SW 1271 (cell line): Measurements from ENCODE around the gene KBTBD8.

Experiments
- DNase-seq, 2 experiments: peaks; one replicate each; lab custom pipeline; 2025; lab: John Stamatoyannopoulos, UW

KBTBD8 gene

DNA sequence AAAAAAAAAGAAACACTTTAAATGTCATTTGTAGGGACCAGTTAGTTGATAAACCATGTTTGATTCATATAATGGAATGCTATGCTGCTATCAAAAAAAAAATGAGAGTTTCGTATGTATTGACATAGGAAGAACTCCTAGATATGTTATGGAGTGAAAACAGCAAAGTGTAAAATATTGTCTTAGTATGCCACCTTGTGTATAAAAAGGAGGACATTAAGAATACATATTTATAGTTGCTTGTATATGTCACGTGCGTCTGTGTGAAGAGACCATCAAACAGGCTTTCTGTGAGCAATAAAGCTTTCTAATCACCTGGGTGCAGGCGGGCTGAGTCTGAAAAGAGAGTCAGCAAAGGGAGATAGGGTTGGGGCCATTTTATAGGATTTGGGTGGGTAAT lies 39.5 kb downstream of the KBTBD8 start:
- no peak for DNase-seq

- DNase-seq = no peak
Measured at GRCh38 chr3:67044295-67044694, 46.2 kb downstream of the KBTBD8 start.

- no peak for DNase-seq
Measured at GRCh38 chr3:67044955-67045354, 46.8 kb downstream of the KBTBD8 start.

DNA sequence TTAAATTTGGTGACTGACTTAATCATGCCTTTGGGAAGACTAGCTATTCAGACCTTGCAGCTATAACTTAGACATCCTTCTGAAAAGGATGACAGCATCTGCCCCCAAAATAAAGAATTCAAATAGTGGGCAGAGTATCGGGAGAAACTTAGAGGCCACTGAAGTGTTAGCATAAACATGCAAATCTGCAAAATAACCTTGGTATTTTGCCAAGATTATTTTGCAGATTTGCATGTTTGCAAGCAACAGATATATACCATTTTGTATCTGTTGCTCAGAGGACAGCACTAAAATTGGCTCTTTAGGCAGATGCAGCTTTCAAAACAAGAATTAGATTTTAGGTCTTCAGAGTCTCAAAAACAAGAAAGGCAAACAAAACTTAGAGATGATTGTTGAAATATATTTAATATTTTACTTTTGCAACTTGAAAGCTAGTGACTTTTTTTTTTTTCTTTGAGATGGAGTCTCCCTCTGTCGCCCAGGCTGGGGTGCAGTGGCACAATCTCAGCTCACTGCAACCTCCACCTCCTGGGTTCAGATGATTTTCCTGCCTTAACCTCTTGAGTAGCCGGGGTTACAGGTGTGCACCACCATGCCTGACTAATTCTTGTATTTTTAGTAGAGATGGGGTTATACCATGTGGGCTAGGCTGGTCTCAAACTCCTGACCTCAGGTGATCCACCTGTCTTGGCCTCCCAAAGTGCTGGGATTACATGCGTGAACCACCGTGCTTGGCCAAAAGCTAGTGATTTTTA lies 47.8 kb downstream of the KBTBD8 start:
- no peak for DNase-seq

DNA sequence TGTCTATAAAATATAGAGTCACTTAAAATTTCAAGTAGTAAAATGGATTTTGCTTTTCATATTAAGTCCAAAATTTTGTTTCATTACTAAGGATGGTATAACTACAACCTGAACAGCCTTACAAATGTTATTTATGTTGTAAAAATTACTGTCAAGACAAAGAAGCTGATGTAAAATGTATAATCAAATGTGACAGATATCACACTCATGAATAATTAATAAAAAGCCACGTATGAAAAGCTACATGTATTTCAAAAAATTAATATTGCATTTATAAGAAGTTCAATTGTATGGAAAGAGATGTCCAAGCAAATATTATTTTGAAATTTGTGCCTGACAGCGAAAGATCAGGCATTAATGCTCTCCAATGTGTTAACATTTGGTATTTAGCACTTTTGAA lies 48.9 kb downstream of the KBTBD8 start:
- no peak for DNase-seq

GRCh38 chr3:67048067-67048714 lies 50.1 kb downstream of the KBTBD8 start:
- no peak for DNase-seq

- no peak for DNase-seq
Measured at GRCh38 chr3:67048715-67049074, 50.6 kb downstream of the KBTBD8 start.

DNA sequence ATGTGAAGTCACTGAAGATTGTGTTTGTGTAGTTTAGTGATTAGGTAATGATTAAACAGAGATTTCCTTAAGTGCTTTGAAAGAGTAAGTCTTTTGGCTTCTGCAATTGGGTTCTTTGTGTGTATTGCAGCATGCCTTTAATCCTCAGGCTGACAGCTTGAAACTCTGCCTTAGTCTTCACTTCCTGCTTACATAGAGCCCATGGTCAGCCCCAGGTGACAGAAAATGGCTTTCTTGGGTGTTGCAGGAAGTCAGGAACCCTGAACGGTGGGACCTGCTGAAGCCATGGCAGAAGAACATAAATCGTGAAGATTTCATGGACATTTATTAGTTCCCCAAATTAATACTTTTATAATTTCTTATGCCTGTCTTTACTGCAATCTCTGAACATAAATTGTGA lies 61.3 kb downstream of the KBTBD8 start:
- DNase-seq = no peak
